NT2/D1 (cell line): ENCODE measurements around the gene PYGO2.

ENCODE experiments used
- SUZ12 ChIP-seq: IDR thresholded peaks from 2 replicates; pipeline ENCODE4 v1.6.1; 2011; ENCODE audit not compliant: insufficient read length, insufficient read depth; ENCODE audit errors: extremely low read depth
- YY1 ChIP-seq: IDR thresholded peaks from 2 replicates; pipeline ENCODE4 v1.6.1; 2011; ENCODE audit not compliant: insufficient read length, insufficient read depth
- ZNF274 ChIP-seq: IDR thresholded peaks from 2 replicates; pipeline ENCODE4 v1.6.1; 2011; ENCODE audit warnings: mild to moderate bottlenecking, low read depth, low read length

GRCh38 chr1:154994269-154994587, 32.6 kb upstream of the PYGO2 start:
- TF ChIP-seq ZNF274 (no peak), YY1 (no peak), SUZ12 (no peak)
